ENCODE results near the gene AHCTF1.
"Not testable (repeated sequence)": the region's sequence is repeated elsewhere in the genome, so short reads cannot be mapped to it uniquely, and the experiment has no call there.

AHCTF1 gene

DNA sequence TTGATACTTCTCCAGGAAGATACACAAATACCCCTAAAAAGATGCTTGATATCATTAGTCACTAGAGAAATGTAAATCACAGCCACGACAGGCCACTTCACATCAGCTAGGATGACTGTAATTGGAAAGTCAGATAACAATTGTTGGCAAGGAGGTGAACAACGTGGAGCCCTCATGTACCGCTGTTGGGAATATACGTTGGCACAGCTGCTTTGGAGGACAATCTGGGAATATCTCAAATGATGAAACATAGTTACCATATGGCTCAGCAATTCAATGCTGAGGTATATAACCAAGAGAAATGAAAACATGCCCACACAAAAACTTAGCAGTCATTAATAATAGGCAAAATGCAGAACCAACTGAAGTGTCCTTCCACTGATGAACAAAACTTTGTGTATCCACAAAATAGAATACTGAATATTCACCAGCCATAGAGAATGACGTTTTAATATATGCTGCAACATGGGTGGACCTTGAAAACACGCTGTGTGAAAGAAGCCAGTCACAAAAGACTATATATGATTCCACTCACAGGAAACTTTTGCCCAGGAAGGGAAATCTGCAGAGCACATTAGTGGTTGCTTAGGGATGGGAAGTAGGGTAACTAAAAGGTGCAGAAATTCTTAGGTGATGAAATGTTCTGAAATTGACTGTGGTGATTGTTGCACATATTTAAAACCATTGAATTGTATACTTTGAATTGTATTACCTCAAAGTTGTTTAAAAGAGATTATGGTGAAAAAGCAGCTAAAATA is 95.4 kb downstream of the AHCTF1 start:
- no peak for FAIRE-seq

GRCh38 chr1:246831543-246831942 is 100.2 kb downstream of the AHCTF1 start:
- FAIRE-seq: no peak

GRCh38 chr1:246828818-246829217 is 102.9 kb downstream of the AHCTF1 start:
- no peak for FAIRE-seq

DNA sequence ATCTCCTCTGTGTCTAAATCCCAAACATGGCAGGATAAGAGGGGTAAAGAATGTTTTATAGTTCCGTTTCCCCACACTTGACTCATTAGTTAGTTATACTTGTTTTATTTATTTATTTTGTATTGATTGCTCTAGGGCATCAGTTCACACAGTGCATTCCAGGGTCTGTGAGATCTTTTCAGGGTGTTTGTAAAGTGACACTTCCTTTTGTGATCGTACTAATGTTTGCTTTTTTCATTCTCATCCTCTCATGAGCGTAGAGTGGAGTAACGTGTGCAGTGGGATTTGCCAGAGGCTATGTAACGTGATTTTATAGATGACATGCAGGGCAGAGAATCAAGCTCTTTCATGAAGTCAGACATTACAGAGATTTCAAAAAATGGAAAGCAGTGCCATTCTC is 104.4 kb downstream of the AHCTF1 start:
- no peak for FAIRE-seq

- no peak for FAIRE-seq
Observed at GRCh38 chr1:246825557-246826175, 106.1 kb downstream of the AHCTF1 start.

GRCh38 chr1:246824541-246824940 is 107.2 kb downstream of the AHCTF1 start:
- no peak for FAIRE-seq

DNA sequence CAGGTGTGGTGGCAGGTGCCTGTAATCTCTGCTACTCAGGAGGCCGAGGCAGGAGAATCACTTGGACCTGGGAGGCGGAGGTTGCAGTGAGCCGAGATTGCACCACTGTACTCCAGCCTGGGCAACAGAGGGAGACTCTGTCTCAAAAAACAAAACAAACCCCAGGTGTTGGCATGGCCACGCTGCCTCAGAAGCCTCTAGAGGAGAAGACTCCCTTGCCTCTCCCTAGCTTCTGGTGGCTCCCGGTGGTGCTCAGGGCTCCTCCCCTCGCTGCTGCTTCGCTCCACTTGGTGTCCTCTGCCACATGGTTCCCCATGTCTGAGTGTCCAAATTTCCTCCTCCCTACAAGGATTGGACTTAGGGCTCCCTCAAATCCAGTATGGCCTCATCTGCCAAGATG is 109.6 kb downstream of the AHCTF1 start:
- not testable (repeated sequence) for FAIRE-seq

DNA sequence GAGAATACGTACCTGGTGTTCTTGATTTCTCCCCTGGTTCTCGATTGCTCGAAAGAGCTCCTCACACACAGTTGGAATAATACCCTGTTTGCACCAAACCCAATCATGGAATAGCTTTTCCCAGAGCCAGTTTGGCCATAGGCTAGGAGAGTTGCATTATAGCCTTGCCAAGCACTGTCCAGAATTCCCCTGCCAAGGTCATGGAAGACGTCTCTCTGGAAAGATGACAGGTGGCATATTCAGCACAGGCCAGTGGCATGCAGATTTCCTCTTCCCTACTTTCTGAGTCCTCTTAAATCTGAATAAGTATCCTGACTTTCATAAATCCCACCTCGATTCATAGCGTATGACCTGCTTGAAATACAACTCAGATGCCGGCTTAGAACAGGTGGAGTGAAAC is 111.1 kb downstream of the AHCTF1 start:
- no peak for FAIRE-seq

GRCh38 chr1:246817778-246818177 is 114.0 kb downstream of the AHCTF1 start:
- not testable (repeated sequence) for FAIRE-seq

- FAIRE-seq: no peak
Observed at GRCh38 chr1:246815693-246816270, 116.0 kb downstream of the AHCTF1 start.

- no peak for FAIRE-seq
Observed at GRCh38 chr1:246814890-246815289, 116.9 kb downstream of the AHCTF1 start.

DNA sequence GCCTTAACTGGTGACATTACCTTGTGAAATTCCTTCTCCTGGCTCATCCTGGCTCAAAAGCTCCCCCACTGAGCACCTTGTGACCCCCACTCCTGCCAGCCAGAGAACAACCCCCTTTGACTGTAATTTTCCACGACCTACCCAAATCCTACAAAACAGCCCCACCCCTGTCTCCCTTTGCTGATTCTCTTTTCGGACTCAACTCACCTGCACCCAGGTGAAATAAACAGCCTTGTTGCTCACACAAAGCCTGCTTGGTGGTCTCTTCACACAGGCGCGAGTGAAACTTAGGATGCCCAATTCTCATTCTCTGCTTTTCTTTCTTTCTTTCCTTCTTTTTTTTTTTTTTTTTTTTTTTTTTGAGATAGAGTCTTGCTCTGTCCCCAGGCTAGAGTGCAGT is 118.4 kb downstream of the AHCTF1 start:
- not testable (repeated sequence) for FAIRE-seq

GRCh38 chr1:246811985-246812384 is 119.8 kb downstream of the AHCTF1 start:
- FAIRE-seq: no peak

DNA sequence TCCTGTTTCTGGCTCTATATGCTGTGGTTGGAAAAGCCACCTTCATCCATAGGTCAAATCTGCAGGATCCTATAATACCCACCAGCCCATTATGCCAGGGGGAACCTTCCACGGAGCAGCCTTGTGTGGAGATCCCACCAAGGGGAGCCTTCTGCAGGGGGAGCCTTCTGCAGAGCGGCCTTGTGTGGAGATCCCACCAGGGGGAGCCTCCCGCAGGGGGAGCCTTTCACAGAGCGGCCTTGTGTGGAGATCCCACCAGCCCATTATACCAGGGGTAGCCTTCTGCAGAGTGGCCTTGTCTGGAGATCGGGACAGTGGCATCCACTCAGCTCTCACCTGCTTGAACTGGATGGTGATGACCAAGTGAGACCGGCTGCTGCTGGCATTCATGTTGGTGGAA is 122.3 kb downstream of the AHCTF1 start:
- FAIRE-seq: no peak

GRCh38 chr1:246805135-246805716 is 126.5 kb downstream of the AHCTF1 start:
- FAIRE-seq: no peak

DNA sequence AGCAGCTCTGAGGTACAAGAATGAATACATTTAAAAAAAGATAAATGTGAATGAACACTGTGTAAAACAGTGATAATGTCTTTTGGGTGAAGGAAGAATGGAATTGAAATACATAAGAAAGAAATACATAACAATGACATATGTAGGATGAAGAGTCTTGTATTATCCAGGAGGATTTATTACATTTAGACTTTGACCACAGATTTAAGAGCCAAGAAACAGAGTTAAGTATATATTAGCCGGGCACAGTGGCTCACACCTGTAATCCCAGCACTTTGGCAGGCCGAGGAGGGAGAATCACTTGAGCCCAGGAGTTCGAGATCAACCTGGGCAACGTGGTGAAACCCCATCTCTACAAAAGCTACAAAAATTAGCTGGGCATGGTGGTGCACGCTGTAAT is 127.9 kb downstream of the AHCTF1 start:
- FAIRE-seq: no peak

- FAIRE-seq: no peak
Observed at GRCh38 chr1:246803373-246803772, 128.4 kb downstream of the AHCTF1 start.

GRCh38 chr1:246801241-246802020 is 130.3 kb downstream of the AHCTF1 start:
- no peak for FAIRE-seq

GRCh38 chr1:246800756-246801155 is 131.0 kb downstream of the AHCTF1 start:
- no peak for FAIRE-seq

- no peak for FAIRE-seq
Observed at GRCh38 chr1:246800356-246800755, 131.4 kb downstream of the AHCTF1 start.

DNA sequence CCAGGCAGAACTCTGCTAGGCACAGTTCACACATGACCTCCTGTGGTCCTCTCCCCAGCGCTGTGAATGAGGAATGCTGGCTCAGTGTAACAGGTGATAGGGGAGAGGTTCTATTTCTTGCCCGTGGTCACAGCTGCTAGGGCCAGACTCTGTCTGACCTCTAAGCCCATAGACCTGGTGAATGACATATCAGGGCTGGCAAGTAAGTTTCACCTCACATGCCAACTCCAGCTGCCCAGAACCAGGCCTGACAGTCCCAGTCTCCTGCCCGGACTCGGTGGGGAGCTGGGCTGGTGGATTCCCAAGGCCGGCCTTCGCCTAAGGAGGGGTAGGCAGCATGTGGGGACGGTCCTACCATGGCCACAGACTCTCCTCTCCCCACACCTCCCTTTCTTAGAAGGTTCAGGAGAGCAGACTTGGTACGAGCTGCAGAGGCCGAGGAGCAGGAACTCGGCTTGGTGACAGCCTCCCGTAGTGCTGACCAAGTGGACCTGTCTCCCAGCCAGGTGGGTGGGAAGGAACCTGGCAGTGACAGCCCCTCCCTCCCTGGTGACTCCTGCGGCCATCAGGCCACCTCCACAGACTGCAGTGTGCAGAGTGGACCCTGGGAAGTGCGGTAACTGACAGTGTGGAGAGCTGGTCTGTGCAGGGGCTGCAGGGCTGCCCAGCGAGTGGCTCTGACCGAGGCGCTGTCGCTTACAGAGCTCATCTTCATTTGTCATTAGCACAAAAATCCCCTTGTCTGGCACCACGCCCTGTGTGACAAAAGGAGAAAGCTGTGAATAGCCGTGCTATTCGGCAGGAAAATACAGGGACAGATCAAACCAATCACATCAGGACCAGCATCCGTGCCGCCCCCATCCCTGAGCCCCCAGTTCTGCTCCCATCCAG is 132.9 kb downstream of the AHCTF1 start:
- FAIRE-seq: no peak

- no peak for FAIRE-seq
Observed at GRCh38 chr1:246798107-246798506, 133.6 kb downstream of the AHCTF1 start.
